Measurements from ENCODE around the gene NPEPL1. TPM values are rescaled to one million over a fixed set of nuclear protein-coding genes. Genes with fewer than 3 reads are reported as not detected.
"Not testable (repeated sequence)": the region's sequence is repeated elsewhere in the genome, so short reads cannot be mapped to it uniquely, and the experiment has no call there.

NPEPL1 gene
- total RNA-seq, 2 experiments from 2014 or later: 28.7 to 30.7 TPM

DNA sequence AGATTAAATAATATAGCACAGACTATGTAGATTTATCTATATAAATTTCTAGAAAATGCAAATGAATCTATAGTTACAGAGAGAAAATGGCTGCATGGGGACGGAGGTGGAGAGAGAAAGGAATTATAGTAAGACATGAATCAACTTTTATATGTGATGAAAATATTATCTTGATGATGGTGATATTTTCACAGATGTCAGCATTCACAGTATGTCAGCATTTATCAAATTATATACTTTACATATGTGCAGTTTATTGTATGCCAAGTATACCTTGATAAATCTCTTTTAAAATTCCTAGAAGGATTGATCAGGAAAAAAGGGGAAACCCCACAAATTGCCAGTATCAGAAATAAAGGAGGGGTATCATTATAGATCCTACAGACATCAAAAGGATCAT, 44.6 kb downstream of the NPEPL1 start:
- Mint-ChIP-seq H3K4me3 (no peak overlapping the region), H3K27ac (no peak overlapping the region), H3K27me3 (peaks cover 59% of the 10 kb centered on the region), H3K36me3 (ENCODE audit: low read depth) (no peaks in the 10 kb centered on the region), H3K4me1 (no peaks in the 10 kb centered on the region), H3K9me3 (no peaks in the 10 kb centered on the region)
- ChIA-PET CTCF (no interaction called here), POLR2A (no interaction called here)
- DNase-seq: no peak

DNA sequence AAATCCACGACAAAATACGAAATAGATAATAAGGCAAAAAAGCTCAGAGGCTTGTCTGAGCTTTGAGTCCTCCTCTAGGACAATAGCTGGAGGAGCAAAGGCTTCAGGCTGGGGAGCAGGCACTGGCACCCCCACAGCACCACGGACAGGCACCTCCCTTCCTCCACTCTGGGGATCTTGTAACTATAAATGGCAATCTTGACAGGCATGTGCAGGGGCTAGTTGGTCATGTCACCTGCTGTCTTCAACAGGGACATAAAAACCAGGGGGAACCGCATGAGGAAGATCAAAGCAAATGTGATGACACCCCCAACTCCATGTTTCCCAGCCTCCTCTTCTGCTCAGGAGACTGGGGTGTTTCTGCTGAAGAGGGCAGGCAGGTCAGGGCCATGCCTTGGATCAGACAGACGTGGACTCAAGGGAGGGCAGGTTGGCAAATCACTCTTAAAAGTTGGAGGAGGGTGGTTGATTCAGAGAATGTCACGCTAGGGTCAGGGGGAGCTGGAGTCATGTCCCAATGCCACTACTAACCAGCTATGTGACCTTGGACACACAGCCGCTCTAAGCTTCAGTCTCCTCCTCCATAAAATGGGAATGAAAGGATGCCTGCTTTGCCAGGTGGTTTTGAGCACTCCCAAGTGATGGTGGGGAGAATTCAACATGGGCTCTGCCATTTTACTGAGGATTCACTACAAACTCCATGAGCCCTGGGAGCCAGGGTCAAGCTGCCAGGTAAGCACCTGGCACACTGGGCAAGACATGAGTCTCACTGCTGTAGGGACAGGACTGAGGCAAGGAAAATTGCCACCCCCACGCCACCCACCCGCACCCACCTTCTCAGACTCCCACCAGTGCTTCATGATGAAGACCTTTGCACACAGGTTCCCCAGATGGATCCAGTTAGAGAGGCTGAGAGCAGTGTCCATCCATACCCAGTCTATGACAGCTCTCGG, 48.0 kb downstream of the NPEPL1 start:
- DNase-seq: no peak
- ChIA-PET POLR2A (no interaction called here), CTCF (no interaction called here)
- no peak overlapping the region for H3K4me3 Mint-ChIP-seq
- H3K27me3 Mint-ChIP-seq: peaks cover 48% of the 10 kb centered on the region
- no peaks in the 10 kb centered on the region for H3K36me3 Mint-ChIP-seq (ENCODE audit: low read depth)
- H3K27ac Mint-ChIP-seq: no peak overlapping the region
- H3K4me1 Mint-ChIP-seq: no peaks in the 10 kb centered on the region
- H3K9me3 Mint-ChIP-seq: no peaks in the 10 kb centered on the region

GRCh38 chr20:58741384-58741783, 48.8 kb downstream of the NPEPL1 start:
- no peaks in the 10 kb centered on the region for H3K4me1 Mint-ChIP-seq
- DNase-seq: no peak
- peaks cover 51% of the 10 kb centered on the region for H3K27me3 Mint-ChIP-seq
- H3K4me3 Mint-ChIP-seq: no peak overlapping the region
- CTCF ChIA-PET: no interaction called here
- no peaks in the 10 kb centered on the region for H3K9me3 Mint-ChIP-seq
- POLR2A ChIA-PET: no interaction called here
- no peaks in the 10 kb centered on the region for H3K36me3 Mint-ChIP-seq (ENCODE audit: low read depth)
- no peak overlapping the region for H3K27ac Mint-ChIP-seq

- H3K9me3 Mint-ChIP-seq: no peaks in the 10 kb centered on the region
- H3K36me3 Mint-ChIP-seq (ENCODE audit: low read depth): no peaks in the 10 kb centered on the region
- H3K4me1 Mint-ChIP-seq: no peaks in the 10 kb centered on the region
- ChIA-PET CTCF (interaction anchor here (0.8 to 1.0 kb wide), 2 partner anchors 46 to 92 kb away, joined by 3 read pairs; partner anchors contain the start of gene STX16), POLR2A (no interaction called here)
- no peak for DNase-seq
- H3K4me3 Mint-ChIP-seq: no peak overlapping the region
- peaks cover 41% of the 10 kb centered on the region for H3K27me3 Mint-ChIP-seq
- no peak overlapping the region for H3K27ac Mint-ChIP-seq
Observed at GRCh38 chr20:58742668-58743566, 50.3 kb downstream of the NPEPL1 start.

DNA sequence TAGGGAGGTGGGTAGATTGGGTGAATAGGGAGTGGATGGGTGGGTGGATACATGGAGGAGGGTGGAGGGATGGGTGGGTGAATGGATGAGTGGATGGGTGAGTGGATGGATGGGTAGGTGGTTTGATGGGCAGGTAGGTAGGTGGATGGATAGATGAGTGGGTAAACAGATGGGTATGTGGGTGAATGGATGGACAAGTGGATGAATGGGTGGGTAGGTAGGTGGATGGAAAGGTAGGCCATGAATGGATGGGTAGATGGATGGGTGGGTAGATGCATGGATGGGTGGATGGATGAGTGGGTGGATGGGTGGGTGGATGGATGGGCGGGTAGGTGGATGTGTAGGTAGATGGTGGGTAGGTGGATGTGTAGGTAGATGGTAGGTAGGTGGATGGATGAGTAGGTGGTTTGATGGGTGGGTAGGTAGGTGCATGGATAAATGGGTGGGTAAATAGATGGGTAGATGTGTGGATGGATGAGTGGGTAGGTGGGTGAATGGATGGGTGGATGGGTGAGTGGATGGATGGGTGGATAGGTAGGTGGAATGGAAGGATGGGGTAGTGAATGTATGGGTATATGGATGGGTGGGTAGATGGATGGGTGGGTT, 51.4 kb downstream of the NPEPL1 start:
- no peaks in the 10 kb centered on the region for H3K9me3 Mint-ChIP-seq
- H3K4me1 Mint-ChIP-seq: no peaks in the 10 kb centered on the region
- CTCF ChIA-PET: no interaction called here
- H3K4me3 Mint-ChIP-seq: no peak overlapping the region
- no peak for DNase-seq
- H3K27ac Mint-ChIP-seq: no peak overlapping the region
- POLR2A ChIA-PET: no interaction called here
- H3K36me3 Mint-ChIP-seq (ENCODE audit: low read depth): no peaks in the 10 kb centered on the region
- H3K27me3 Mint-ChIP-seq: peaks cover 34% of the 10 kb centered on the region

DNA sequence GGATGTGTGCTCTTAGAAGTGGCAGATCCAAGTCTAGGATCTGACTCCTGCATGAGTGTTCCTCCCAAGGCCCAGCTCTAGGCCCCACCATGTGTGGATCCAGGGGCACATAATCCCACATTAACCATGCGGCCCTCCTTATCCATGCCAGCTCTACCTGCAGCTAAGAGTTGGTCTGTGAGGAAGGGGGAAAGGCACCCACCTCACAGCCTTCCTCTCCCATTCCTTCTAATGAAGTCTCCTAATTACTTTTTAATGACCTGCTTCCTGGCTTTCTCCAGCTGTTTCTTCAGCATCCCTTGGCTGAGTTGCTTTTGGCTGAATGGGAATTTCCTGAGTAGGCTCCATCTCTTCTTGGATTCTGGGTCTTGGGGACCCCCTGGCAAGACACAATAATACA, 52.2 kb downstream of the NPEPL1 start:
- ChIA-PET POLR2A (no interaction called here), CTCF (no interaction called here)
- Mint-ChIP-seq H3K27ac (no peak overlapping the region), H3K36me3 (ENCODE audit: low read depth) (no peaks in the 10 kb centered on the region), H3K4me3 (no peak overlapping the region), H3K9me3 (no peaks in the 10 kb centered on the region), H3K4me1 (no peaks in the 10 kb centered on the region), H3K27me3 (peaks cover 29% of the 10 kb centered on the region)
- no peak for DNase-seq

- H3K4me1 Mint-ChIP-seq: no peaks in the 10 kb centered on the region
- H3K36me3 Mint-ChIP-seq (ENCODE audit: low read depth): no peaks in the 10 kb centered on the region
- no peak overlapping the region for H3K4me3 Mint-ChIP-seq
- H3K27me3 Mint-ChIP-seq: peaks cover 26% of the 10 kb centered on the region
- H3K27ac Mint-ChIP-seq: no peak overlapping the region
- CTCF ChIA-PET: no interaction called here
- H3K9me3 Mint-ChIP-seq: no peaks in the 10 kb centered on the region
- DNase-seq: no peak
- POLR2A ChIA-PET: no interaction called here
Observed at GRCh38 chr20:58745391-58745790, 52.8 kb downstream of the NPEPL1 start.

DNA sequence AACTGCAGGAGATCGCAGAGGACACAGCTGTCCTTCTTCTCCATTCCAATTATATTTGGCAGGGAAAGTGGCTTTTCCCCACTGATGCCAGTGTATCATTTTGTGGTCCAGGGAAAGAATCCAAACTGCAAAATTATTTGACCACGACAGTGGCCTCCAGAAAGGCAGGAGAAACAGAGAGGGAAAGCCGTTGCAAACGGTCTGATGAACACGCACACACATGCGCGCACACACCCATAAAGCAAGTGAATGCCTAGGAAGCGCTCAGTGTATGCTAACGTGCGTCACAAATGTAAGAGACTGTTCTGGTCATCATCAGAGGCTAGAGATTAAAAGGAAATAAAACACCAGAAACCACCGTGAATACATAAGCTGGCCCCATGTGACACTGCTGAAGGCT, 54.0 kb downstream of the NPEPL1 start:
- DNase-seq: no peak
- ChIA-PET POLR2A (no interaction called here), CTCF (no interaction called here)
- H3K36me3 Mint-ChIP-seq (ENCODE audit: low read depth): no peaks in the 10 kb centered on the region
- H3K9me3 Mint-ChIP-seq: no peaks in the 10 kb centered on the region
- peaks cover 20% of the 10 kb centered on the region for H3K27me3 Mint-ChIP-seq
- H3K4me3 Mint-ChIP-seq: no peak overlapping the region
- H3K27ac Mint-ChIP-seq: no peak overlapping the region
- no peaks in the 10 kb centered on the region for H3K4me1 Mint-ChIP-seq

- DNase-seq: no peak
- H3K4me1 Mint-ChIP-seq: no peaks in the 10 kb centered on the region
- H3K27ac Mint-ChIP-seq: no peak overlapping the region
- no peaks in the 10 kb centered on the region for H3K9me3 Mint-ChIP-seq
- H3K4me3 Mint-ChIP-seq: no peak overlapping the region
- peaks cover 17% of the 10 kb centered on the region for H3K27me3 Mint-ChIP-seq
- no peaks in the 10 kb centered on the region for H3K36me3 Mint-ChIP-seq (ENCODE audit: low read depth)
- ChIA-PET CTCF (no interaction called here), POLR2A (no interaction called here)
Observed at GRCh38 chr20:58747211-58747610, 54.6 kb downstream of the NPEPL1 start.

DNA sequence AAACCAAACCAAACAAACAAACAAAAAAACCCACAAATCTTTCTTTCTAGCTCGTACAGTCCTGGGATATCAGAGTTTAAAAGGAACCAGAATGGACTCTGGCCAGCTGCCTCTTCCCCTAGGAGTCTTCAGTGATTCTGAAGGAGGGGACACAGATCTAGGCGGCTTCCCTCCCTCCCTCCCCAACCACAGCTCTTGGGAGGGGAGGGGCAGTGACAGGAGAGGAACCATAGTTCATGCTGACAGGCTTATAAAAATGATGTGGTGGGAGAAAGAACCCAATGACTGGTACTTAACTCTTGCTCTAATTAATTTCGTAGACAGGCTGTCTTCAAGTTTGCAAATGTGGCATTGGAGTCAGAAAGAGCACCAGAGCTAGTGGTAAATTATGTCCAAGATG, 56.0 kb downstream of the NPEPL1 start:
- H3K9me3 Mint-ChIP-seq: no peaks in the 10 kb centered on the region
- CTCF ChIA-PET: no interaction called here
- DNase-seq: no peak
- no peaks in the 10 kb centered on the region for H3K36me3 Mint-ChIP-seq (ENCODE audit: low read depth)
- peaks cover 12% of the 10 kb centered on the region for H3K27me3 Mint-ChIP-seq
- H3K27ac Mint-ChIP-seq: no peak overlapping the region
- no peak overlapping the region for H3K4me3 Mint-ChIP-seq
- POLR2A ChIA-PET: interaction anchor here (0.5 kb wide), 1 partner anchor 66 kb away, joined by 3 read pairs; no protein-coding TSS in a partner anchor
- H3K4me1 Mint-ChIP-seq: no peaks in the 10 kb centered on the region

DNA sequence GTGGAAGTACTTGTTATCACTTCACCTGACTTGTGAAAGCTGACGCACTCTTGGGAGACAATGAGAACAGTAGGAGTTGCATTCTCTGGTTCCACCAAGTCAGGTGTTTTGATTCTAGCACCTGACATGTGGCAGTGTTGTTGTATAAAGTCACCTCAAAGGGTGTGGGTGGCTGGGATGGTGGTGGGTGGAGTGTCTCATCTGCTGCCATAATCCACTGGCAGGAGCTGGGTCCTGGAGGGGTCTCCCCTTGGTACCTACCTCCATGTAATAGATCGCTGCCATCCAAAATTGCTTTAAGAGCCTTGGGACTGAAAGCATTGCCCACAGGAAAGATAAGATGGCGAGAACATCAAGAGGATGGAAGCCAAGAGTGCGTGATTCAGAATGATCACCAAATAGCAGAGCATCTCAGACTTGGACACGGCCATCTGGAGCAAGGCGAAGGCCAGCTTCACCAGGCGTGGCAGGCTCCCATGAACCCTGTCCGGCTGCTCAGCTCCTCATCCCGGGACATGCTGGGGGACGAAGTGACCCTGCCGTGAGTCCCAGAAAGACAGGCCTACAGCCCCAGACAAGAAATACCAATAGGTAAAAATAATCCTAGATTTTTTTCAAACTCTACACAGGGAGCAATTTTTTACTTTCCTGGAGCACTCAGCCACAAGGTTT, 56.6 kb downstream of the NPEPL1 start:
- no peaks in the 10 kb centered on the region for H3K4me1 Mint-ChIP-seq
- CTCF ChIA-PET: no interaction called here
- POLR2A ChIA-PET: no interaction called here
- no peak overlapping the region for H3K27ac Mint-ChIP-seq
- no peaks in the 10 kb centered on the region for H3K9me3 Mint-ChIP-seq
- no peak for DNase-seq
- H3K27me3 Mint-ChIP-seq: peaks cover 12% of the 10 kb centered on the region
- H3K4me3 Mint-ChIP-seq: no peak overlapping the region
- no peaks in the 10 kb centered on the region for H3K36me3 Mint-ChIP-seq (ENCODE audit: low read depth)

DNA sequence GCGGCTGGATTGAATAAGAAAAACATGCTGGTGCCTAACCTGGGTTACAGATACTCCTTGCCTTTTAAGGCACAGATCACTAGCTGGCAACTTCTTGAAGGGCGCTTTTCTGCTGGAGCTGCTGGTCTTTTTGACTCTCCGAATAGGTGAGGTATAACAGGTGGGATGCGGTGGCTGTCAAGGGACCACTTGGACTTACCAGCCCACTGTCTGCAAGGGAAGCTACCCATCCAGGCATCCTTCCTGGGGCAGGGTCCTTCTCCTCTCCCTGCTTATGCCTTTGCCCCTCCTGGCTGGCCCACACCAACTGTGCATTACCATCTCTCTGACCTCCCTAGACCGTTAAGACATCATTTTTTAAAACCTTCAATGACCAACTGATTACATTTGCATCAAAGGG, 57.4 kb downstream of the NPEPL1 start:
- Mint-ChIP-seq H3K36me3 (ENCODE audit: low read depth) (no peaks in the 10 kb centered on the region), H3K4me3 (no peak overlapping the region), H3K27me3 (peaks cover 8% of the 10 kb centered on the region), H3K4me1 (no peaks in the 10 kb centered on the region), H3K27ac (no peak overlapping the region), H3K9me3 (no peaks in the 10 kb centered on the region)
- CTCF ChIA-PET: no interaction called here
- DNase-seq: no peak
- POLR2A ChIA-PET: no interaction called here

GRCh38 chr20:58750706-58751105, 58.1 kb downstream of the NPEPL1 start:
- DNase-seq; H3K27ac Mint-ChIP-seq; H3K36me3 Mint-ChIP-seq (ENCODE audit: low read depth); POLR2A ChIA-PET; H3K4me3 Mint-ChIP-seq; CTCF ChIA-PET; H3K9me3 Mint-ChIP-seq; H3K4me1 Mint-ChIP-seq; H3K27me3 Mint-ChIP-seq: not testable (repeated sequence)
